GM12878 (cell line): ENCODE measurements around the gene GSTM2.

Experiments used
- CTCF ChIP-seq, 3 experiments: IDR thresholded peaks in 2 of 3; conservative IDR thresholded peaks in 1 of 3; 2 replicates each; pipeline ENCODE4 v1.5.1; 2011; ENCODE audit warnings: low read depth in 3 of 3, low read length in 3 of 3, mild to moderate bottlenecking in 3 of 3, control low read depth in 2 of 3, moderate library complexity in 2 of 3, inconsistent platforms in 1 of 3, mixed read lengths in 1 of 3; ENCODE audit not compliant: control insufficient read depth in 2 of 3, insufficient read depth in 1 of 3; ENCODE audit errors: extremely low read depth in 1 of 3
- E2F8 ChIP-seq: fragments of 450-650 bp; IDR thresholded peaks from 2 replicates; pipeline ENCODE4 v1.6.1; 2018; ENCODE audit warnings: mild to moderate bottlenecking, low read depth, moderate library complexity; ENCODE audit not compliant: partially characterized antibody
- EP300 ChIP-seq, 2 experiments: fragments of 150-350 bp in 1 of 2; IDR thresholded peaks; 2 replicates each; pipeline ENCODE4 v1.6.1; 2011 to 2012; ENCODE audit warnings: low read depth in 2 of 2, low read length in 2 of 2, borderline replicate concordance in 1 of 2, improper control_type of control experiment in 1 of 2, inconsistent platforms in 1 of 2; ENCODE audit not compliant: control insufficient read depth in 1 of 2
- EZH2 ChIP-seq: IDR thresholded peaks from 2 replicates; pipeline ENCODE4 v1.6.1; 2012; ENCODE audit warnings: low read depth, mild to moderate bottlenecking, control low read depth, inconsistent platforms, low read length, borderline replicate concordance; ENCODE audit not compliant: control insufficient read depth
- GABPA ChIP-seq: IDR thresholded peaks from 2 replicates; pipeline ENCODE4 v1.6.1; 2014; ENCODE audit warnings: antibody characterized with exemption, low read depth, mild to moderate bottlenecking, inconsistent platforms
- HDAC2 ChIP-seq: fragments of 200-600 bp; sonication (generic); IDR thresholded peaks from 2 replicates; pipeline ENCODE4 v1.6.1; 2017
- JUND ChIP-seq: IDR thresholded peaks from 2 replicates; pipeline ENCODE4 v1.6.1; 2012; ENCODE audit warnings: low read depth, mild to moderate bottlenecking, low read length, improper control_type of control experiment, moderate library complexity
- MTA3 ChIP-seq: IDR thresholded peaks from 2 replicates; pipeline ENCODE4 v1.6.1; 2012; ENCODE audit warnings: low read length, inconsistent platforms, borderline replicate concordance
- POLR2A ChIP-seq: IDR thresholded peaks from 2 replicates; pipeline ENCODE4 v1.6.1; 2011; ENCODE audit warnings: low read depth, mild to moderate bottlenecking, low read length
- RAD21 ChIP-seq: IDR thresholded peaks from 2 replicates; pipeline ENCODE4 v1.6.1; 2011; ENCODE audit warnings: mild to moderate bottlenecking, low read depth, low read length, moderate library complexity; ENCODE audit not compliant: insufficient read depth
- TAF1 ChIP-seq: IDR thresholded peaks from 2 replicates; pipeline ENCODE4 v1.6.1; 2011; ENCODE audit warnings: mild to moderate bottlenecking, low read depth, low read length, borderline replicate concordance
- ZZZ3 ChIP-seq: IDR thresholded peaks from 2 replicates; pipeline ENCODE4 v1.6.1; 2011; ENCODE audit warnings: low read depth; ENCODE audit not compliant: control insufficient read depth, insufficient read length

- TF ChIP-seq RAD21 (no peak), EP300 (IDR thresholded peaks at IDR 0.05; ENCODE audit: borderline replicate concordance in 1 of 2, control insufficient read depth in 1 of 2, low read depth in 2 of 2, low read length in 2 of 2) (no peak), GABPA (no peak), E2F8 (no peak), EZH2 (no peak), HDAC2 (no peak), CTCF (IDR thresholded peaks at IDR 0.05 in 2 of 3, conservative IDR thresholded peaks at IDR 0.05 in 1 of 3; ENCODE audit: control insufficient read depth in 2 of 3, extremely low read depth in 1 of 3, insufficient read depth in 1 of 3, low read depth in 3 of 3, low read length in 3 of 3) (no peak), POLR2A (no peak), ZZZ3 (no peak), TAF1 (no peak), MTA3 (no peak), JUND (no peak)
Observed at GRCh38 chr1:109721971-109722370, 54.1 kb downstream of the GSTM2 start.
